22Rv1 (cell line): Measurements from ENCODE around the gene LRBA.
"Not testable (repeated sequence)": the region's sequence is repeated elsewhere in the genome, so short reads cannot be mapped to it uniquely, and the experiment has no call there.

Experiments used
- H3K27ac ChIP-seq: fragments of 450-650 bp; 2 replicates; pipeline ENCODE4 v1.5.1; 2017
- ZFX ChIP-seq: fragments of 450-650 bp; IDR thresholded peaks from 2 replicates; pipeline ENCODE4 v1.6.1; 2017; ENCODE audit warnings: antibody characterized with exemption, borderline replicate concordance
- TF ChIP-seq, protein P1 (sequence below): fragments of 450-650 bp; IDR thresholded peaks from 2 replicates; pipeline ENCODE4 v1.5.1; 2017; ENCODE audit warnings: mild to moderate bottlenecking

LRBA gene

DNA sequence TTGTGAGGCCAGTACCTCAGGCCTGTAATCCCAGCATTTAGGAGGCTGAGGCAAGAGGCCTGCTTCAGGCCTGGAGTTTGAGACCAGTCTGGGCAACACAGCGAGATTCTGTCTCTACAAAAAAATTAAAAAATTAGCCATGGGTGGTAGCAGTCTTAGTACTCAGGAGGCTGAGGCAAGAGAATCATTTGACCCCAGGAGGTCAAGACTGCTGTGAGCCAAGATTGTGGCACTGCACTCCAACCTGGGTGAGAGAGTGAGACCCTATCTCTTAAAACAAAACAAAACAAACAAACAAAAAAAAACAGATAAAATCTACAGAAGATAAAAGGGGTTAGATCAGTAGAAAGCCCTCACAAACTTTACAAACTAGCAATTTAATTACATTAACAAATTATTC, 352.4 kb downstream of the LRBA start:
- no peak overlapping the region for H3K27ac ChIP-seq
- TF ChIP-seq, protein P1, sequence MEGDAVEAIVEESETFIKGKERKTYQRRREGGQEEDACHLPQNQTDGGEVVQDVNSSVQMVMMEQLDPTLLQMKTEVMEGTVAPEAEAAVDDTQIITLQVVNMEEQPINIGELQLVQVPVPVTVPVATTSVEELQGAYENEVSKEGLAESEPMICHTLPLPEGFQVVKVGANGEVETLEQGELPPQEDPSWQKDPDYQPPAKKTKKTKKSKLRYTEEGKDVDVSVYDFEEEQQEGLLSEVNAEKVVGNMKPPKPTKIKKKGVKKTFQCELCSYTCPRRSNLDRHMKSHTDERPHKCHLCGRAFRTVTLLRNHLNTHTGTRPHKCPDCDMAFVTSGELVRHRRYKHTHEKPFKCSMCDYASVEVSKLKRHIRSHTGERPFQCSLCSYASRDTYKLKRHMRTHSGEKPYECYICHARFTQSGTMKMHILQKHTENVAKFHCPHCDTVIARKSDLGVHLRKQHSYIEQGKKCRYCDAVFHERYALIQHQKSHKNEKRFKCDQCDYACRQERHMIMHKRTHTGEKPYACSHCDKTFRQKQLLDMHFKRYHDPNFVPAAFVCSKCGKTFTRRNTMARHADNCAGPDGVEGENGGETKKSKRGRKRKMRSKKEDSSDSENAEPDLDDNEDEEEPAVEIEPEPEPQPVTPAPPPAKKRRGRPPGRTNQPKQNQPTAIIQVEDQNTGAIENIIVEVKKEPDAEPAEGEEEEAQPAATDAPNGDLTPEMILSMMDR: no peak
- TF ChIP-seq ZFX: no peak

DNA sequence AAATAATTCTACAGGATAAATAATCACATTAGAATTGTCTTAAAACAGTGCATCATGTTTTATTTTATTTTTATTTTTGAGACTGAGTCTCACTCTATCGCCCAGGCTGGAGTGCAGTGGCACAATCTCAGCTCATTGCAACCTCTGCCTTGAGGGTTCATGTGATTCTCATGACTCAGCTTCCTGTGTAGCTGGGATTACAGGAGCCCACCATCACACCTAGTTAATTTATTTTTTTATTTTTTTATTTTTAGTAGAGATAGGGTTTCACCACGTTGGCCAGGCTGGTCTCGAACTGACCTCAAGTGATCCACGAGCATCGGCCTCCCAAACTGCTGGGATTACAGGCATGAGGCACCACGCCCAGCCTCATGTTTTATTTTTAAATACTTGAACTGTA, 353.5 kb downstream of the LRBA start:
- not testable (repeated sequence) for H3K27ac ChIP-seq

DNA sequence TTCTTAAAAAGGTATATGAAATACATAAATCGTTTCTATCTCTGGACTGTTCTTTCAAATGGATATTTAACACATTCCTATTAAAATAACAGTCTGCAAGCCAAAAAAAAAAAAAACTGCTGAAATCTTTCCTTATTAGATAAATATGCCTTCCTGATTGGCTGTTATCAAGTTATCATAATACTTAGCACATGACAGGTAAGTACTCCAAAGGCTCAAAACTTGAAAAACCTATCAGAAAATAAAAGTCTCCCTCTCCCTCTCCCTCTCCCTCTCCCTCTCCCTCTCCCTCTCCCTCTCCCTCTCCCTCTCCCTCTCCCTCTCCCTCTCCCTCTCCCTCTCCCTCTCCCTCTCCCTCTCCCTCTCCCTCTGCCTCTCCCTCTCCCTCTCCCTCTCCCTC, 356.8 kb downstream of the LRBA start:
- H3K27ac ChIP-seq: not testable (repeated sequence)

DNA sequence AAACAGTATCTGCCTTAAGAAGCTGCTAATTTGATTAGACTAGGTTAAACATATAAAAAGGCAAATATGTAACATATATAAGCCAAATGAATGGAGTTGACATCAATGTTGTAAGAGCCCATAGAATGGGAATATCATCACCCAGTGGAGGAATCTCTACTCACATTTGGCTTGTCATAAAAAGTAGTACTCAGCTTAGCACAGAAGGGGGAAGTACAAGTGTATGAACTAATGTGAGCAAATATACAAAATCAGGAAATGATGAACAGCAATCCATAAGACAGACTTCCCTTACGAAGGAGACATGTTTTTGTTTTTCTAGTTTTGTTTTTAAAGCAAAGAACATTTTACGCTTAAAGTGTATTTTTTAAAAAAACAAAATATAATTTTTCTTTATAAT, 358.2 kb downstream of the LRBA start:
- H3K27ac ChIP-seq: no peak overlapping the region
- TF ChIP-seq ZFX: no peak
- TF ChIP-seq, protein P1: no peak

DNA sequence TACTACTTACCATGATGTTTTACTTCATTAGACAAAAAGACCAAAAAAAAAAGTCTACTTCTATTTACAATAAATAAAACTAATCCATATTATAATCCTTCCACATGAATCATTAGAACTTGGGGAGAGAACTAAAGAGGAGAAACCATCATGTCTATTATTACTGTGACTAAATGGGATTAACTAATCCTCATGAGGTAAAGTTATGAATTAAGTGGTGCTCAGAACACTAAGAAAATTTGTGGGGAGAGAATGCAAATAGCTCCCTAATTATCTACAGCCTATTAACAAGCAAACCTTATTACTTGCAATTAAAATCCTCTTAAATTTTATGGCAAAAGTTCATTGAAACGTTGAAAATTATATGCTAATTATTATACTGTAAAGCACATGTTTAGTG, 364.3 kb downstream of the LRBA start:
- no peak for TF ChIP-seq ZFX
- TF ChIP-seq, protein P1: no peak
- H3K27ac ChIP-seq: no peak overlapping the region

DNA sequence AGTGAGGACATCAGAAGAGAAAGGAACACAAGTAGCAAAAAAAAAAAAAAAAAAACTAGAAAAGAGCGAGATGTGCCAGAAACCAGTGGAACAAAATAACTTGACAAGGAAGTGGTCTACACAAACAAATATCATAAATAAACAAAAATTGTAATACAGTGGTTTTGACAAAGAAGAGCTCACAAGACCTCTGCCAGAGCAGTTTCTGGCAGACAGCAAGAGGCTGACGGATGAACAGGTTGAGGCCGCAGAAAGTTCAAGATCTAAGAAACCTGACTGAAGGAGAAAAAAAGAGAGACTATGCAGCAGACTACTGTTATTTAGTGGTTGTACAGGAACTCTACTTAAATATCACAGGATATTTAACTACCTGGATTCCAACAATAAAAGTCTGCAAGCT, 367.0 kb downstream of the LRBA start:
- no peak for TF ChIP-seq ZFX
- TF ChIP-seq, protein P1: no peak
- H3K27ac ChIP-seq: no peak overlapping the region

DNA sequence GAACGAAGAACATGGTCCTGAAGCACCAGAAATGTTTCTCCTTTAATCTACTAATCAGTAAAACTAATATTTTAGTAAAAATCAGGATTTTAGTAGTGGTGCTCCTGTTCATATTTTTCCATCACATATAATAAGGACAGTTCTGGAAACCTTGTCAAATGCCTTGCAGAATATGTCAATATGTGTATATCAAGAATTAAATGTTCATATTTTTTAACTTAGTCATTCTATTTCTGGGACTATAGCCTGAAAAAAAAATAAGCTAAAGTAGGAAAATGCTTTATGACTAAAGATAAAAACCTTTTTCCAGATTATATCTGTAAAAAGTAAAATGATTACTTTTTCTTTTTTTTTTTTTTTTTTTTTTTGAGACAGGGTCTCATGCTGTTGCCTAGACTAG, 368.1 kb downstream of the LRBA start:
- H3K27ac ChIP-seq: no peak overlapping the region
- TF ChIP-seq, protein P1: no peak
- TF ChIP-seq ZFX: no peak

DNA sequence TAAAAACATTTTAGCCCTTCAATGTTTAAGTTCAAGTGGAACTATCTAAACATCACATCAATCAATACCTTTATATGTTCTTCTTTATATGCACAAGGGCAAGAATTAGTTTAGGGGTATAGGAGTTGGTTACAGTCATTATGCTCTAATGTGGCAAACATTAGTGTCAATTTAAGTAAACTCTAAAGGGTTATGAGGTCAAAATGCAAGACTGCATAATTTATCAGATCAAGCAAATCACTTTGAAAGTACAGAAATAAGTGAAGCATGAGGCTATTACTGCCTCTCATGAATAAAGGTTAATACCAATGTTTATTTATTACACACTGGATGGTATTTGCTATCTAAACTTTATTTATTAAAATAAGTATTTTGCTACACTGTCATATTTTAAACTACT, 373.5 kb downstream of the LRBA start:
- TF ChIP-seq ZFX: no peak
- TF ChIP-seq, protein P1: no peak
- H3K27ac ChIP-seq: no peak overlapping the region

DNA sequence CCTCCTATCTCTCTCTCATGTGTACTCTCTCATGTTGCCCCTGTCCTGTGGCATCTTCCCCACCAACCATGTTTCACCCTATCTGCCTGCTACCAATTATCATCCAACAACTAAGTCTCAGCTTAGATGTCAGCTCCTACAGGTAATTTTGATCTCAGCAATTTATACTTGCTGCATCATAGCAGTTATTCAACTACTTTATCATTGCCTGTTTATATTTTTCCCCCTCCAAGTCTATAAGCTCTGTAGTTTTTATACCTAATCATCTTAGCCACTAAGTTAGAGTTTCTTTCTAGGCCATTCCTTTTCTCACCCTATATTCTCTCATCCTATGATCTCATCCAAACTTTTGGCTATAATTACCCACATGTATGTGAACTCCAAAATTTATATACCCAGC, 382.4 kb downstream of the LRBA start:
- H3K27ac ChIP-seq: no peak overlapping the region
- TF ChIP-seq, protein P1: no peak
- TF ChIP-seq ZFX: no peak
